ENCODE measurements around the gene SDHB. TPM values are rescaled to one million over a fixed set of nuclear protein-coding genes. Genes with fewer than 3 reads are reported as not detected.

The SDHB gene
- total RNA-seq, 2 experiments from 2014 or later = 105 to 106 TPM

DNA sequence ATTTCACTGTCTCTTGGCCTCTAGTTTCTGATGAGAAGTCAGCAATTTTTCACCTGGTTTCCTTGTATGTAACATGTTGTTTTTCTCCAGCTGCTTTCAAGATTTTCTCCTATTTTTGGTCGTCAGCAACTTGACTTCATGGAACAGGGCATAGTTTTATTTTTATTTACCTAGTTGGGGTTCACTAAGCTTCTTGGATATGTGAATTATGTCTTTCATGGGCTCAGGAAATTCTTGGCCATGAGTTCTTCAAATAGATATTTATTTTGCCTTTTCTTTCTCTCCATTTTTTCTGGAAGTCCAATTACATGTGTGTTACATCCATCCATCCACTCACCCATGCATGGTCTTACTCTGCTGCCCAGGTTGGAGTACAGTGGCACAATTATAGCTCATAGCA, 13.7 kb downstream of the SDHB start:
- Histone ChIP-seq H3K79me2 (ENCODE audit: insufficient read depth, low read depth, low read length) (peaks cover 20% of the 10 kb centered on the region; the same call in 1 of the 2 replicates), H4K20me1 (ENCODE audit: insufficient read depth, low read length) (no peaks in the 10 kb centered on the region), H3K27ac (ENCODE audit: low read depth, low read length, poor library complexity, severe bottlenecking) (no peak overlapping the region), H3K4me1 (ENCODE audit: insufficient read depth, low read length, poor library complexity, severe bottlenecking) (no peaks in the 10 kb centered on the region), H3K4me3 (ENCODE audit: low read depth, low read length, poor library complexity, severe bottlenecking) (no peak overlapping the region), H2AFZ (ENCODE audit: low read length) (no peak overlapping the region), H3K4me2 (ENCODE audit: low read length) (no peak overlapping the region), H3K9me2 (ENCODE audit: insufficient read depth, low read length) (no peaks in the 10 kb centered on the region), H3K9me3 (ENCODE audit: low read length) (no peaks in the 10 kb centered on the region), H3K36me3 (ENCODE audit: insufficient read depth, low read length) (peaks cover 86% of the 10 kb centered on the region)
- BruUV-seq (replicated peaks) = no TSS peak
- ChIA-PET POLR2A (interaction anchor here (1.1 kb wide), 1 partner anchor 8 kb away, joined by 3 read pairs; no protein-coding TSS in a partner anchor), CTCF (ENCODE audit: unreplicated experiment) (no interaction called here)
- no peak for TF ChIP-seq EZH2phosphoT487 (IDR thresholded peaks at IDR 0.05; ENCODE audit: borderline replicate concordance, low read depth, low read length)
- TF ChIP-seq, protein P1, sequence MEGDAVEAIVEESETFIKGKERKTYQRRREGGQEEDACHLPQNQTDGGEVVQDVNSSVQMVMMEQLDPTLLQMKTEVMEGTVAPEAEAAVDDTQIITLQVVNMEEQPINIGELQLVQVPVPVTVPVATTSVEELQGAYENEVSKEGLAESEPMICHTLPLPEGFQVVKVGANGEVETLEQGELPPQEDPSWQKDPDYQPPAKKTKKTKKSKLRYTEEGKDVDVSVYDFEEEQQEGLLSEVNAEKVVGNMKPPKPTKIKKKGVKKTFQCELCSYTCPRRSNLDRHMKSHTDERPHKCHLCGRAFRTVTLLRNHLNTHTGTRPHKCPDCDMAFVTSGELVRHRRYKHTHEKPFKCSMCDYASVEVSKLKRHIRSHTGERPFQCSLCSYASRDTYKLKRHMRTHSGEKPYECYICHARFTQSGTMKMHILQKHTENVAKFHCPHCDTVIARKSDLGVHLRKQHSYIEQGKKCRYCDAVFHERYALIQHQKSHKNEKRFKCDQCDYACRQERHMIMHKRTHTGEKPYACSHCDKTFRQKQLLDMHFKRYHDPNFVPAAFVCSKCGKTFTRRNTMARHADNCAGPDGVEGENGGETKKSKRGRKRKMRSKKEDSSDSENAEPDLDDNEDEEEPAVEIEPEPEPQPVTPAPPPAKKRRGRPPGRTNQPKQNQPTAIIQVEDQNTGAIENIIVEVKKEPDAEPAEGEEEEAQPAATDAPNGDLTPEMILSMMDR (conservative IDR thresholded peaks at IDR 0.05; ENCODE audit: low read length) = no peak
- intact Hi-C loops (cut with micrococcal nuclease; ENCODE audit: unreplicated experiment) = no loop called here
- DNase-seq (ENCODE audit: low spot score) = no peak

DNA sequence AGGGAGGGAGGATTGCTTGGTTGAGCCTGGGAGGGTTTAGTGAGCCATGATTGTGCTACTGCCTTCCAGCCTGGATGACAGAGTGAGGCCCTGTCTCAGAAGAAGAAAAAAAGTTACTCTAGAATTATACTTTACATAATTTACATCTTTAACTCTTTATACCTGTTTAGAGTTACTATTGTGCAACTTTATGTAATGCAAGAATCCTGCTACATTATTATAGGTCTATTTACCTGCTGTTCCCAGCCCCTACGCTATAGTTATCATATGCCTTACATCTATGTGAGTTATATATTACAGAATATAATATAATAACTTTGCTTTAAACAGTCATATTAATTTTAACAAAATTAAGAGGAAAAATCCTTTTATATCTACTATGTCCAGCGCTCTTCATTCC, 14.3 kb downstream of the SDHB start:
- ChIA-PET CTCF (ENCODE audit: unreplicated experiment) (no interaction called here), POLR2A (interaction anchor here (1.1 kb wide), 1 partner anchor 9 kb away, joined by 3 read pairs; no protein-coding TSS in a partner anchor)
- H3K4me1 ChIP-seq (ENCODE audit: insufficient read depth, low read length, poor library complexity, severe bottlenecking) = no peaks in the 10 kb centered on the region
- H3K9me3 ChIP-seq (ENCODE audit: low read length) = no peaks in the 10 kb centered on the region
- no peak overlapping the region for H2AFZ ChIP-seq (ENCODE audit: low read length)
- no peak for DNase-seq (ENCODE audit: low spot score)
- intact Hi-C loops (cut with micrococcal nuclease; ENCODE audit: unreplicated experiment) = no loop called here
- BruUV-seq (replicated peaks) = TSS peak; percentile 21
- H4K20me1 ChIP-seq (ENCODE audit: insufficient read depth, low read length) = no peaks in the 10 kb centered on the region
- no peak for TF ChIP-seq EZH2phosphoT487 (IDR thresholded peaks at IDR 0.05; ENCODE audit: borderline replicate concordance, low read depth, low read length)
- TF ChIP-seq, protein P1 (conservative IDR thresholded peaks at IDR 0.05; ENCODE audit: low read length) = no peak
- H3K27ac ChIP-seq (ENCODE audit: low read depth, low read length, poor library complexity, severe bottlenecking) = no peak overlapping the region
- H3K4me3 ChIP-seq (ENCODE audit: low read depth, low read length, poor library complexity, severe bottlenecking) = no peak overlapping the region
- H3K9me2 ChIP-seq (ENCODE audit: insufficient read depth, low read length) = no peaks in the 10 kb centered on the region
- peaks cover 82% of the 10 kb centered on the region for H3K36me3 ChIP-seq (ENCODE audit: insufficient read depth, low read length)
- H3K79me2 ChIP-seq (ENCODE audit: insufficient read depth, low read depth, low read length) = peaks cover 14% of the 10 kb centered on the region; the same call in 1 of the 2 replicates
- no peak overlapping the region for H3K4me2 ChIP-seq (ENCODE audit: low read length)

DNA sequence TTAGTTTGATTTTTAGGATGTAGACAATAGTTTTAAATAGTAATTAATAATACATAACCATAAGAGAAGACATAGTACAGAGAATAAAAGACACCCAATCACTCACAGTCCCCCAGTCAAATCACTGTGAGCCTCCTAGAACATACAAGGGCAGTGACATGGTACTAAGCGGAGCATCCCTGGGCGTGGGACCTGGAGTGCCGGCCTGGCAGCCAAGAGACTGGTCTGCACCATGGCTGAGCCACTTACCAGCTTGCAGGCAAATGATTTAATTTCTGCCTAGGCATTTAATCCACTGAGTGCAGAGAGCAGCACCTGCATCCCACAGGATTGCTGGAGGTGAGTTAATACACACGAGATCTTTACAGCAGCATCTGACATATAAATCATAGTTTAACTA, 20.4 kb downstream of the SDHB start:
- no TSS peak for BruUV-seq (replicated peaks)
- Histone ChIP-seq H3K79me2 (ENCODE audit: insufficient read depth, low read depth, low read length) (peaks cover 10% of the 10 kb centered on the region; the same call in 1 of the 2 replicates), H3K9me3 (ENCODE audit: low read length) (no peaks in the 10 kb centered on the region), H3K4me1 (ENCODE audit: insufficient read depth, low read length, poor library complexity, severe bottlenecking) (no peaks in the 10 kb centered on the region), H3K4me2 (ENCODE audit: low read length) (no peak overlapping the region), H3K4me3 (ENCODE audit: low read depth, low read length, poor library complexity, severe bottlenecking) (no peak overlapping the region), H3K9me2 (ENCODE audit: insufficient read depth, low read length) (no peaks in the 10 kb centered on the region), H2AFZ (ENCODE audit: low read length) (no peak overlapping the region), H3K36me3 (ENCODE audit: insufficient read depth, low read length) (peaks cover 80% of the 10 kb centered on the region), H3K27ac (ENCODE audit: low read depth, low read length, poor library complexity, severe bottlenecking) (no peak overlapping the region), H4K20me1 (ENCODE audit: insufficient read depth, low read length) (no peaks in the 10 kb centered on the region)
- intact Hi-C loops (cut with micrococcal nuclease; ENCODE audit: unreplicated experiment) = loop anchor here (5.0 kb wide), 1 partner anchor 71 kb away; no protein-coding TSS in a partner anchor
- TF ChIP-seq EZH2phosphoT487 (IDR thresholded peaks at IDR 0.05; ENCODE audit: borderline replicate concordance, low read depth, low read length) = no peak
- TF ChIP-seq, protein P1 (conservative IDR thresholded peaks at IDR 0.05; ENCODE audit: low read length) = no peak
- ChIA-PET CTCF (ENCODE audit: unreplicated experiment) (no interaction called here), POLR2A (no interaction called here)
- no peak for DNase-seq (ENCODE audit: low spot score)
